GM19351 (cell line): ENCODE measurements around the gene ETFRF1.

Experiments used
- ATAC-seq: cut with Tn5 transposase; IDR thresholded peaks from one replicate; pipeline ENCODE4 v1.9.1; 2021; ENCODE audit warnings: mild to moderate bottlenecking, moderate library complexity; ENCODE audit not compliant: unreplicated experiment

ETFRF1 gene, protein sequence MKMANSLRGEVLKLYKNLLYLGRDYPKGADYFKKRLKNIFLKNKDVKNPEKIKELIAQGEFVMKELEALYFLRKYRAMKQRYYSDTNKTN

DNA sequence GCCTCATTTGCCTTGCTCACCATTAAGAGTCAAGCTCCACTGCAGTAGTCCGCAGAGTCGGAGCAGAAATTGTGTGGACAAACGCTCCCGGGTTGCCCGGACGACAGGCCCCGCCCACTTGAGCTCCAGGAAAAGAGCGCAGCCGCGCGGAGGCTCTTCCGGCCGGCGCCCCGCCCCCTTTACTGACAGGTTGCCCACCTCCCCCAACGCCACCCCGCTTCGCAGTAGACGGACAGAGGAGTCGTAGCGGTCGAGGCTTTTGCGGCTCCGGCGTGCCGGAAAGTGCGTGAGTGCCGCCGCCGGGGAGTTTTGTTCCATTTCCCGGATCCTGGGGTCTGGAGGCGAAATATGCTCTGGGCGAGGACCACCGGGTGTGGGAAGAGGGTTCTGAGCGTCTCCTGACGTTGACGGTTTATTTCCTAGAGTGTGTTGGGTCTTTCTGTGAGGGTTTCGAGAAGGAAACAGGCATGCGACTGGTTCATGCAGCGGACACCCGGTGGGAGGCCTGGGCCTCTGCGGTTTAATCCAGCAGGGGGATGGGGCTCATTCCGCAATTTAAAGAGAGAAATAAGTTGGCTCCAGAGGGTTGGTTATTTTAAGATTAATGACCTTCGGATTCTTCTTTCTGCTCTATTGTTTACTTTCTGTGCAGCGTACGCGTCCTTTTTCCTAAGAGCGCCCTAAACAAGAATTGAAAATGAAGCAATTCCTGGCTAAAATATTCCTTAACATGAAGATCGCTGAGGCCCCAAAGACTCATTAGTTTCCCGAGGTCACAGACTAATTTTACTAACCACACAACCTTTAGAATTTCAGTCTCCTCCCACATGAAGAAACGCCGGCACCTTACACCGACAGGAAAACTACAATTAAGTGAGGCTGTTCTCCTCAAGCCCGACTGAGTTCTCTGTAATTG is at the start of gene ETFRF1, which contains the start of gene DNAI7:
Gene ETFRF1, plus strand, starts transcription at position 182 of the 916 bp plus-strand sequence. CDS start 8,720 bp downstream, outside the sequence.
Gene DNAI7, minus strand, starts transcription at position 105 of the 916 bp plus-strand sequence. Its CDS starts 82 bp downstream, at position 23.
- peak; percentile 95 for ATAC-seq

DNA sequence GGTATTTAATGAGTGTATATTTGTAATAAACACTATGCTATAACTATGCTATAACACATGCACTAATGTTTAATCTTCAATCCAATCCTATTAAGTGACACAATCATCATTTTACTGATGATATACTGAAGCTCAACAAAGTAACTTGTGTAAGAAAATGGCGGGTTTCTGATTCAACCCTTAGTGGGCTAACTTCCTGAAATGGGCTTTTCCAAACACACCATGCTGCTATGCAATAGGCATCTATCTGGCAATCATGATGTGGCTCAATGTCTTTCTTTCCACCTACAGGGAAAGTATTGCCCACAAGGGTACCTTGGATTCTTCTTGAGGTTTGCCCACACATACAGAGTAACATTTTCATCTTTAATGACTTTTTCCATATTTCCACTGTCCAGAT is 48.4 kb upstream of the ETFRF1 start:
- no peak for ATAC-seq

DNA sequence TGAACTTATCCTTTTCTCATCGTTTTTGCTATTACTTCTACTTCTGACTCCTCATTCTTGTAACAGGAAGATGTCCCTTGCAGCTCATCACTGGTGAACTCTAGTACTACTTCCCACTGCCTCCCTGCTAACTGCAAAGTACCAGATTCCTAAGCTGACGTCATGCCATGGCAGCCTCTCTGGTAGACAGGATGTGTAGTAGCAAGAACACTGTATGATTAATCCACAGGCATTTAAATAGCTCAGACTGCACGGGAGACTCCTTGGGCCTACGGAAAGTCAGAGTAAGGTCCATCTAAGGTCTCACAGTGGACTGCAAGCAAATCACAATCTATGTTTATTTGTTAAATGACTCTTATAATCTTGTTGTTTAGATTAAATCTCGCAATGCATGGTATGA is 43.6 kb upstream of the ETFRF1 start:
- no peak for ATAC-seq

DNA sequence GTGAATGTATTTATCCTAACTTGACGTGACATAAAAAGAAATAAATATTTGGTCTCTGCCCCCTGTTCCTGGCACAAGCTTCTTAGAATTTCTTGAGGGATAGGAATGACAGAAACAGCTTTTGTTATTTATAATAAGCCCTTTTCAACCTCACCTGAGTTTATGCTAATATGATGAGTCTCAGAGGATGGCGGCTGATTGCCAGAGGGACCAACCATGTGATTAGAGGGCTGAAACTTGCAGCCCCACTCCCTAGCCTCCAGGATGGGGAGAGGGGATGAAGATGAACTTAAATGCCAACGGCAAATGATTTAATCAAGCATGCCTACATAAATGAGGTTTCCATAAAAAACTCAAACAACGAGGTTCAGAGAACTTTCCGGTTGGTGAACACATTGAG is 43.0 kb upstream of the ETFRF1 start:
- no peak for ATAC-seq

DNA sequence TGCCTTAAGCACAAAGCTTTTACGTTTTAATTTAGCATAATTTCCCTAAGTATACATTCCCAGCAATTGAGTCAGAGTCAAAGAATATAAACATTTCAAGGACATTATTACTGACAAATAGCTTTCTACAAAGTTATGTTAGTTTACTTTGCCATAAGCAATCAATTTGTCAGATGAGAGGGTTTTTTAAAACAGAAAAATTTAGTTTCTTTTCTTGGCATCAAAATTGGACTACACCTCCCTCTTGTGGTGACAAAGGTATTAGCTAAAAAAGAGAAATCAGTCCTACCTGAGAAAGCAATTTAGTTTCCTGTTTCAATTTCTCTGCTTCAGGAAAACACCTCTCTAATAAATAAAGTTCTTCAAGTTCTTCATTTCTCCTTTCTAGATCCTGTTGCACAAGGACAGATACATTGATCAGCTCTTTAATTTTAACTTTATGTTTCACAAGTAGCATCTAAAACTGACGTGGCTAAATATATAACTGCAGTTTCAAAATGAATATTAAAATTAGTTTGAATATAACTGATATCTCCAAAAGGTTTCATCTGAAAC is 39.9 kb upstream of the ETFRF1 start:
- peak; percentile 52 for ATAC-seq

DNA sequence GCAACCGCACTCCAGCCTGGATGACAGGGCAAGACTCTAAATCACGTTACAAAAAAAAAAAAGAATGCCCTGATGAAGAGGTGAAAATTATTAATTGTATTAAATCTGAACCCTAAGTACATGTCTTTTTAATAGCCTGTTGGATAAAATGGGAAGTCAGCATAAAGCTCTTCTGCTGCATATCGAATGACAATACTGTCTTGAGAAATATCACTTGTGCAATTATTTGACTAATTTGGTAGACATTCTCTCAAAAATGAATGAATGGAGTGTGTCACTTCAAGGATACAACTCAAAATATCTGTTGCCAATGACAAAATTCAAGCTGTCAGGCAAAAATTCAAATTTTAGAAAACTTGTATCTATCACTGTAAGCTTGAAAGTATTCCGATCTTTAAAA is 39.0 kb upstream of the ETFRF1 start:
- no peak for ATAC-seq

DNA sequence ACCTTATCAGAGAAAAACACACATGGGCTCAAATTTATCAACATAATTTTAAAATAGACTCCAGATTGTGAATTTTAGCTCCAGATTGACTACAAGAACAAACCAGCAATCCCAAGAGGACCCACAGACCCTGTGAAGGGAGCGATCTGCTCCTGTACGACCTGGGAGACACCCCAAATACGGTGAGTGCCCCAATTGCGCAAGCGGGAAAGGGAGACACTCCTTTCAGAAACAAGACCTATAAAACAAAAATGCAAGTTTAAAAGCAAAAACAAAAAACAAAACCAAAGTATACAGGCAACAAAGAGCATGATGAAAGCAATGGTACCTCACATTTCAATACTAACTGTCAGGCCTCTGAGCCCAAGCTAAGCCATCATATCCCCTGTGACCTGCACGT is 32.2 kb upstream of the ETFRF1 start:
- no peak for ATAC-seq

DNA sequence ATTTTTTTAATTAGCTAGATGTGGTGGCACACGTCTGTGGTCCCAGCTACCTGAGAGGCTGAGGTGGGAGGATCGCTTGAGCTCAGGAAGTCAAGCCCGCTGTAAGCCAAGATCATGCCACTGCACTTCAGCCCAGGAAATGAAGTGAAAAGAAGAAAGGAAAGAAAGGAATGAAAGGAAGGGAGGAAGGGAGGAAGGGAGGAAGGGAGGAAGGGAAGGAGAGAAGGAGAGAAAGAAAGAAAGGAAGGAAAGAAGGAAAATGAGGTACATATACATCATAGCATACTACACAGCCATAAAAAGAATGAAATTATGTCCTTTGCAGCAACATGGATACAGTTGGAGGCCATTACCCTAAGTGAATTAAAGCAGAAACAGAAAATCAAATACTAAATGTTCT is 12.3 kb upstream of the ETFRF1 start:
- no peak for ATAC-seq

DNA sequence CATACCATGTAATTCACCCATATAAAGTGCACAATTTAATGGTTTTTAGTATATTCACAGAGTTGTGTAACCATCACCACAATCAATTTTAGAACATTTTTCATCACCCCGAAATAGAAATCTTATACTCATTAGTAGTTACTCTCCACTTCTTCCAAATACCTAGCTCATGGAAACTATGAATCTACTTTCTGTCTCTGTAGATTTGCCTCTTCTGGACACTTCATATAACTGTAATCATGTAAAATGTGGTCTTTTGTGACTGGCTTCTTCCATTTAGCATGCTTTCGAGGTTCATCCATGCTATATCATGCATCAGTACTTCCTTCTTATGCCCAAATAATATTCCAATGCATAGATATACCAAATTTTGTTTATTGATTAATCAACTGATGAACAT is 10.9 kb upstream of the ETFRF1 start:
- ATAC-seq = no peak

DNA sequence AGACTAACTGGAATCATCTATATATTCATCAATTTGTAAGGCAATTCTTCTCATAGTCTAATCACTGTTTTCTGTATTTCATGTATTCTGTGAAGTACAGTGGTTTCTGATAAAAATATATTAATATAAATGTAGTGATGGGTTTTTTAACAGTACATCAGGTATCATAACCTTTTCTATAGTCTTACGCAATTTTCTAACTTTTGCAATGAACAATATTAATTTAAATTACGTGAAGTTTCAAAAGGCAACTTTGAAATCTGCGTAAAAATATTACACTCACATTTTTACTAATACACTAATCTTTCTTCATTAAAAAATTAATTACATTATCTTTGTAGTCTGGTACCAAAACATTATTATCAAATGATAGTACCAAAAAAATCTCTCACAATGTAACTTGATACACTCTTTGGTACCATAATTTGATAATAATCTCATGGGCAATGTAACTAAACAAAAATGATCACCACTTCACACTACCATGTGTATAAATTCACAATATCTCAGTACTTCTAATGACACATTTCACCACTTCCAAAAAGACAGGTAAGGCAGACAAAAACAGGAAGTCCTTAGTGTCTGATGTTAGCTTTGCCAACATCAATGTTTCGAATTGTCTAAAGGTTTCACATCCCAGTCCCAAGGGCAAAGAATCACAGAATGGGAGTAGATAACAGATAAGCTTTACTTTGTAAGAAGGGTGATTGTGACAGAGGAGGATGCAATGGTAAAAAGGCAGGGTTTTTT is 8.8 kb upstream of the ETFRF1 start:
- ATAC-seq = peak; percentile 58

DNA sequence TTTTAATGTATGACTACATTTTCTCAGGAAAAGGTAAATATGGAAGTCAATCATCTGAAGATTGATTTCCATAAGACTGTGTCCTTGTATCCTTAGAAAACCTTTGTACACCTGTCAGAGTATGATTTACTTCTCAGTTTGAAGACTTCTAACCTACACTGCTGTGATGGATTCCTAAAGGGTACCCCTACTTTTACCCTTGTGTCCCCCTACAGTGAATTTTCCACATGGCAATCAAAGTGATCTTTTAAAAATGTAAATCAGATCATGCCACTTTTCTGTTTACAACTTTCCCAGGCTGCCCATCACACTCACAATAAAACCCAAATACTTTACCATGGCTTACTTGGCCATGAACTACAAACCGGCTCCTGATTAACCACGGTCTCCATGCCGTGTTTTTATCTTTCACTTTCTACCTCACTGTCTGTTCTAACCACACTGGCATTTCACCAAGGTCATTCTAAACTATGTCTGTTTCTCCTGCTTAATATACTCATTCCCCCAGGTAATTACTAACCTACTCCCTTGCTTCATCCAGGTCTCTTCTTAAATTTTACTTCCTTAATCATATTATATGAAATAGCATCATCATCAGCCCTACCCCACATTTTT is 8.1 kb upstream of the ETFRF1 start:
- ATAC-seq = peak; percentile 91

DNA sequence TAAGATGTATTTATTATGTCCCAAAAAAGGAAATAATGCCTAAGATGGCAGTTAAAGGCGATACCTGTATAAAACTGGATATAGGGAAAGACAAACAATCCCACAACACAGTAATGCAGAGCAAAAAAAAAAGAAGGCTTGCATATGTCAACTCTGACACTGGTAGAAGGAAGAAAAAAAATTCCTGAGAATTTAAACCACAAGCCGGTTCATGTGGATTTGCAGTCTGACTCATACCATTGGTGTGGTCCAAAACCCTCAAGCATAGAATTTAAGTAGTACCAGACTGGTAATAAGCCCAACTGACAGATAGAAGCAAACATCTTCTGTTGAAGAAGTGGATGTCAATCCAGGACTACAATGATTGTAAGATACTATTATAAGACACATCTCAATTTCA is 7.3 kb upstream of the ETFRF1 start:
- no peak for ATAC-seq

DNA sequence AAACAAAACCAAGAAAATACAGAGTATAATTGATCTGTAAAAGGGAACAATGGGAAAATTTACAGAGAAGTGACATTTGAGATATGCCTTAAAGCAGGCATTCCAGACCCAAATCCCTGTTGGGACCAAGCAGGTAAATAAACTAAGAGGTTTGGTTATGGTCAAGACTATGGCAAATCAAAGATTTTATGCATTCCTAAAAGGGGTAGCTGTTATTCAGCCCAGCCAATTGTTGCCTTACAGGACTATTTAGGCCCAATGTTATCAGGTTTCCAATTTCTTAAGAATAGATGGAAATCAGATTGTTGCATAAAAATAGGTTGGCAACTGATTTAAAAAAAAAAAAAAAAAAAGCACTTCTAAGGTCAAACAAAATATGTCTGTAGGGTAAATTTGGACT is 5.4 kb upstream of the ETFRF1 start:
- ATAC-seq = no peak

DNA sequence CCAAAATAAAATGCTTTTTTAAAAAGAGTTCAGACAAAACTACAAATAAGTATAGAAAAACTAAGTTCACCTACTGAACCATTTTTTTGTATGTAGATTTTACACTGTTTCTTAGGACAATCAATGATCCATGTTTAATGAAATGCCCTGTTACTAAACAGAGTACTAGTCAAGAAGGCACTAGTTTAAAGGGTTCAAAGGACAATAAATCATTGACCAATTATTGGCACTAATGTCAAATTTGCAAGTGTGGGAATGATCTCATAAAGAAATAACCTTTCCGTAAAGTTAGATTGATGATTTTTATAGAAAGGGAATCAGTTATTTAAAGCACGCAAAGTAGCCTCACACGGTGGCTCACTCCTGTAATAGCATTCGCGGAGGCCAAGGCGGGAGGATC is 4.2 kb upstream of the ETFRF1 start:
- no peak for ATAC-seq

DNA sequence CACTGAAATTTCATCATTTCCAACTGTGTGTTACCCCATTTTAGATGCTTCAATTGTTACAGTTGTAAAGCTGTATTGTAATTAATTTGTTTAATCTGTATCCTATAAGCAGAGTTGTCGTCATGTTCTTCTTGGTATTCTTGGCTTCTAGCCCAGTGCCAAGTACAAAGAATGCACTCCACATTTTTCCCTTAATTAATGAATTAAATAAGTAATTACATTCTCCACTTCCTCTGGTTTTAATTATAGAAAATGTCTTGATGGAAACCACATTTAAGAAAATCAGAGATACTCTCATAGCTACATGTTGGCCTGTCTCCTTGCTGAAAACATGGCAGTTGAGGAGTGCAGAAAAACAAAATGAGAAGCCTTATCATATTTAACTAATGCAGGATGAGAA is 823 bp upstream of the ETFRF1 start:
- ATAC-seq = no peak

DNA sequence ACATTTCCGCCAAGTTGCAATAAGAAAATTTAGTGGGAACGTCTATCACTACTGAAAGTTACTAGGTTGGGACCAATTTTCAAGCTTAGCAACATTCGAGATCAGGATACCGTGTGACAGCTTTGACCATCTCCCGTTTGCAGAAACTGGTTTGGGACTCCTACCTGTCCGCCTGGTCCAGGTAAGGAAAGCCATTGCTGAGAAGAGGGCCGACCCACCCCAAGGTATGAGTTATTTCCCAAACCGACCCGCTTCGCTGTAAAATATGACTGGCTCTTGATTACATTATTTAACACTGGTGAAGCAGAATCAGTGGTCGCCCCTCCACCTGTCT is 348 bp upstream of the ETFRF1 start:
- ATAC-seq = no peak

DNA sequence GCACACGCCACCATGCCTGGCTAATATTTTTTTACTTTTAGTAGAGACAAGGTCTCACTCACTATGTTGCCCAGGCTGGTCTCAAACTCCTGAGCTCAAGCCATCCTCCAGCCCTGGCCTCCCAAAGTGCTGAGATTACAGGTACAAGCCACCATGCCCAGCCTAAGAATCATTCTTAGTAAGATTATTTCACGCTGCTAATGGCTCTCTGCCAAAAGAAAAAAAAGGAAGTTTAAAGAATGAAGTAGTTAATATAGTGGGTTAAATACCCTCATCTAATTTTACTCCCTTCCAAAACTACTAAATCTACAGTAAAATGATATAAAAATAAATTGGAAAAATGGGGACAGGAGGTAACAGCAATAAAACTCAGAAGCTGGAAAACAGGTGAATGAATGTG is 2.6 kb downstream of the ETFRF1 start:
- ATAC-seq = no peak

DNA sequence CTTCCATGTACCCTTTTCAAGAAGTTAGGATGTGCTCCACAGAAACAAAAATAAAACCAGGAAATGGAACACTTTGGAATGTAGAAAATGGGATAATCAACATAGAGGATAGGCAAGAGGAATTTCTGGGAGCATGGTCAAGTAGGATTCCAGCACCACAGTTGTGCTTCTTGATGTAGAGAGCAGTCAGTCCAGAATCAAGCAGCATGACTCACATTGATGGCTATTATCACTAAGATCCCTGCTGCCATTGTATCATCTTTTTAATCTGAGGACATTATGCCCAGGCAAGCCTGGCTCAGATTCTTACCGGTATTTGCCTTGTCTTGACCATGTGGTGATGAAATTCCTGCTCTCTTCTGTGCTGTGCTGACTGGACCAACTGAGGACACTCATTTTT is 5.7 kb downstream of the ETFRF1 start:
- ATAC-seq = no peak

DNA sequence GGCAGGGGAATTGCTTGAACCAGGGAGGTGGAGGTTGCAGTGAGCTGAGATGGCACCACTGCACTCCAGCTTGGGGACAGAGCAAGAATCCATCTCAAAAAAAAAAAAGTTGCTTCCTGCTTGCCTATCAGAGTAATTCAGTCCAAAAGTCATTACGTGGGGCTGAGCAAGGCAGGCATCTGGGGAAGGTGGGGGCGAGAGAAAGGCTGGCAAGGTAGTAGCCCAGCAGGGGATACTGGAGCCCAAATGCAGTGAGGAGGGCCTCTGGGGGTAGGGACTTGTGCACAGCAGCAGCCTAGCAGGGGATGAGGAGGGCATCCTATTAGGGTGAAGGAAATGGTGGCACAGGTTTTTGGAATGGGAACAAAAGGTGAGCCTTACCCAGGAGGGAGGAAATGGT is 7.1 kb downstream of the ETFRF1 start:
- ATAC-seq = no peak

DNA sequence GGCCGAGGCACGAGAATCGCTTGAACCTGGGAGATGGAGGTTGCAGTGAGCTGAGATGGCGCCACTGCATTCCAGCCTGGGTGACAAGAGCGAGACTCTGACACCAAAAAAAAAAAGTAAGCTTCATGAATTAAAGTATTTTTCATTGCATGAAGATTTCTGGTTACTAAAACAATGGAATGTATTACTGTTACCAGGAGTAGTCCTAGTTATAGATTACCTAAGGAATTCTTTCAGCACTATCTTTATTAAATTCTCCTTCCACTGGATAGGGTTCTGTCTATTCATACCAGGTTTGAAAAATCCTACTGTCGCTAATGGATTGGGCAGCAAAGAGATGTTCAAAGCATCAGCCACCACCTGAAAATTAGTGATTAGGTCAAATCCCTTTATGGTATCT is 12.4 kb downstream of the ETFRF1 start:
- no peak for ATAC-seq

DNA sequence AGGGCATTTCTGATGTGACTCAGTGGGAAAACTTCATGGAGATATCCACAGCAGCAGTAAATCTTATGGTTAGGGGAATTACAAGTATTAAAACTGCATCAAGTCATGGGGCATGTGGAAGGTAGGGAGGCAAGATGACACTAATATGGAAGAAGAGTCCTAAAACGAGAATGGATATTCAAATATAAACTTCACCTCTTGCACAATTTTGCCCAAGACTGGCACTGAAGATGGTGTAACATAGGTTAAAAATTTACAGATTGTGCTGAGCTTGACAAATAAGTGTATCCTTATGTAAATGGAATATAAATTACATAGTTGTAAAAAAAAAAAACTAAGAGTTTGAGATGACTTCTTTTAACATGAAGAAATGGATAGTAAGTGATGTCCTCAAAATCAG is 12.8 kb downstream of the ETFRF1 start:
- no peak for ATAC-seq
